Activated effector memory CD4-positive, alpha-beta T cell treated with anti-CD3 and anti-CD28 coated beads, Interleukin-2, amount 50 U/mL, for 16 hours (primary cell): ENCODE data around the gene YAP1.

Experiments
- DNase-seq: peaks from one replicate; pipeline ENCODE4 v3.0.0-alpha.2; 2020

YAP1 gene

GRCh38 chr11:102202972-102203371 is 92.7 kb downstream of the YAP1 start:
- no peak for DNase-seq

DNA sequence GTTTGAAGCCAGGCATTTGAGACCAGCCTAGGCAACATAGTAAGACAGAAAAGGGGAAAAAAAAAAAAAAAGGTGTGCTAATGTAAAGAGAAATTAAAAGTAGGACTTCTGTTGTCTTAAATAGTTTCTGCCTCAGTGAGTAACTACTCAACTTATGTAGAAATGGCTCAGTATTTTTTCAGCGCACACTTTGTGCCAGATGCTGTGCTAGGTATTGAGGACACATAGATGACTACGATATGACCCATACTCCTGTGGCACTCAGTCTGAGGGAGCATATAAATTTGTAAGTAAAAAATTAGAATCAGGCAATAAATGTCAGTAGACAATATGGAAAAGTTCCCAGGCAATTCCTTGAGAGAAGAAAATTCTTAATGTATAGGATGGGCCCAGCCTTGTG is 93.9 kb downstream of the YAP1 start:
- DNase-seq, result no peak

- no peak for DNase-seq
Measured at GRCh38 chr11:102205805-102206204, 95.6 kb downstream of the YAP1 start.

- DNase-seq, result no peak
Measured at GRCh38 chr11:102208835-102209234, 98.6 kb downstream of the YAP1 start.

- DNase-seq, result no peak
Measured at GRCh38 chr11:102214623-102215022, 104.4 kb downstream of the YAP1 start.

DNA sequence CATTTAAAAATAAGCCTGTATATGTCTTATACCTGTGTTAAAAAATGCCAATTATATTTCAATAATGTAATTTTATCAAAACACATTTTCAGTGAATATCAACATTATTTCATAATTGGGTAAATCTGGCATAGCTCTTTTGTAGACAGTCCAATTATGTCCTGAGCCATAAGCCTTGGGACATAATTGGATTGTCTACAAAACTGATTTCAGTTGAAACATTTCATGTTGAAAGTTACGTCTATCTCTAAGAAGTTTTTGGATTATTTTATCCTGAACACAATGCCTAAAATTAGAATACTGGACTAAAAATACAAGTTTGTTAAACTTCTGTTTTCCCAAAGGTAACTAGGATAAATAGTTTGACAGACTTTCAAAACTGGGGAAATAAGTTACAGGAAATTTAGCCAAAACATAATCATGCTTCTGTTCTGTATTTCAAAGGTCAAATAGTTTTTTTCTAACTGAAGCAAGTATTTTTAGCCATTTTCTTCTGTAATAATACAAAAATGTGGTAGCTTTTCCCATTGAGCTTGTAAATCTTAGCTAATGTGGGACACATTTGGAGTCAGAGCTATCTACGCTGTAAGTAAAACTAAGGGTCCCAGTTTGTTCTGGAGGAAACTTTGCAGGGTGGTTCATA is 106.3 kb downstream of the YAP1 start:
- no peak for DNase-seq

DNA sequence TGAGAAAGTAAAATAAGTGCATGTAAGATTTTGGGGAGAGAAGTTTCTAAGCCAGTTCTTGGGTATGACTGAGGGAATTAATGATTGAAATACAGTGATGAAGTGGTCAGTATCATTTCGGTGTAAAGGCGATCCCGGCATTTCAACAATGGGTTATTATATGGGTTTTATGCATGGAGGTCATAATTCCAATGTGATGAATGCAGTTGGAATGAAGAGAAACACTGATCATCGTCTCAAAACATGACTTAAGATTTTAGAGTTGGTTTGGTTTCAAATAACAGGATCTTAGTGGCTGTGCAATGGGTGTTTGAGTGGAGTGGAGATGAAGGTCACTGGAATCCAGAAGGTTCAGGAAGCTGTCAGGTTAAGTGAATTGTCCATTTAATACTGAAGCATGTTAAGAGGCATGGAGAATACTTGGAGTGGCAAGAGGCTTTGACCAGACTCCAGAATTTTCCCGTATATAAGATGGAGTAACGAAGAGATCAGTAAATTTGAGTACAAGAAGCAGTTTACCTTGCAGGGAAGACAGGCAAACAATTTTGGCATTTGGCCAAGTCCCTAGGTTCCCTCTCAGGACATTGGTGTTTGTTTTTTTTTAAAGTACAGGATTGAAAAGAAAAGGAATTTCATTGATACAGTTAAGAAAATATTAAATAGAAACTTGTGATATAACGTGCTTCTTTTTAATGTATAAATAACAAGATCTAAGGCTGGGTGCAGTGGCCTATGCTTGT is 110.7 kb downstream of the YAP1 start:
- DNase-seq, result no peak

DNA sequence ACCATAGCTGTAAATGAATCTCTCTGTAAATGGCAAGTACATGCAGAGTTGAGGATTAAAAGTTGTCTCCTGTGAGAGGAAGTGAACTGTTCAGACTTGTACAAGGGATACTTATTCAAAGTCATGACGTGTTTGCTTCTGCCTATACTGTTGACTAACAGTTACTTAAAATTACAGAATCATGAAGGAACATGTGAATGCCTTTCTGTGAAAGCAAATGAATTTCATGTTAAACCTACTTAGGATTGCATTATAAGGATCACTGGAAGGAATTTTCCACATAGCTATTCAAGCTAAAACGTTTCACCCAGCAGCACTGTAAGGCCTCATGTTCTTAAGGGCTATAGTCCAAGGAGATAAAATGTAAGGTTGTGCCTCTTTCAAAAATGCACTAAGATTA is 113.6 kb downstream of the YAP1 start:
- DNase-seq, result no peak

DNA sequence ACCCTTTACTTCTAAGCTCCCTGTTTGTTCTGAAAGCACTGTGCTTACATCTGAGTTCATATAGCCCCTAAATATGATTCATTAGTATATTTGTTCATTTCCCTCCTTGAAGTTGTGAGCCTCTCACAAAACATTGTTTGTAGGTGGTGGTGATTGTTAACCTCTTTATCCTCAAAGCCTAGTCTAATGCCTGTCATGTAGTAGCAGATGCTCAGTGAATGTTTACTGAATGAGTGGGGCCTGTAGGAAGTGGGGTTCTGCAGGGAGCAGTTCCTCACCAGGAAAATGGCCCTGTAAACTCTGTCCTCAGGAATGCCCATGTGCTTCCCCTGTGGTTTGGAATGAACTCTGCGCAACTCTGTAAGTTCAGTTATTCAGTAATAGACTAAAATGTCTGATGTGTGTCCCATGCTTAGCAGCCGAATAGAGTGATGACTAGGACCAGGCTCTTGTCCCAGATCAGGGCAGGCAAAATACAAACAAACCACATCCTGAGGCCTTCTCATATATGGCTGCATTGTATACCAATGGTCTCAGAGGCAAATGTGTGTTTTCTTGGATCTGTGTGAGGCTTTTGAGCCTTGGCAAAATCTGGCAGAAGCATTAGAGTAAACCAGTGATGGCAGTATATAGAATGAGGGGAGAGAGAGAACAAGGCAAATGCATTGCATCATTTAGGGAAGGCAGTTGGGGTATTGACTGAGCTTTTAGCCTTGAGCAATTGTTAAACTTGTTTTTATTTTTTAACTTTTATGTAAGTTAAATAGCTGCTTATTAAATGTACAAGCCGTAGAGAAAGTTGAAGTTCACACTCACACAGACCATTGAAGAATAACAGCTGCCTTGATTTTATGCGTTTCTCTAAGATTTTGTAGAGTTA is 115.7 kb downstream of the YAP1 start:
- DNase-seq, result no peak

GRCh38 chr11:102226702-102227490 is 116.6 kb downstream of the YAP1 start:
- DNase-seq, result no peak

- DNase-seq, result no peak
Measured at GRCh38 chr11:102229510-102230123, 119.4 kb downstream of the YAP1 start.

DNA sequence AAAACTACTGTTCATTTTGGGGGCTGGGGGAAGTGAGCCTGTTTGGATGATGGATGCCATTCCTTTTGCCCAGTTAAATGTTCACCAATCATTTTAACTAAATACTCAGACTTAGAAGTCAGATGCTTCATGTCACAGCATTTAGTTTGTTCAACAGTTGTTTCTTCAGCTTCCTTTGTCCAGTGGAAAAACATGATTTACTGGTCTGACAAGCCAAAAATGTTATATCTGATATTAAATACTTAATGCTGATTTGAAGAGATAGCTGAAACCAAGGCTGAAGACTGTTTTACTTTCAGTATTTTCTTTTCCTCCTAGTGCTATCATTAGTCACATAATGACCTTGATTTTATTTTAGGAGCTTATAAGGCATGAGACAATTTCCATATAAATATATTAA is 119.9 kb downstream of the YAP1 start:
- DNase-seq, result no peak

- no peak for DNase-seq
Measured at GRCh38 chr11:102230911-102231310, 120.7 kb downstream of the YAP1 start.

GRCh38 chr11:102234779-102235439 is 124.7 kb downstream of the YAP1 start:
- DNase-seq, result no peak

DNA sequence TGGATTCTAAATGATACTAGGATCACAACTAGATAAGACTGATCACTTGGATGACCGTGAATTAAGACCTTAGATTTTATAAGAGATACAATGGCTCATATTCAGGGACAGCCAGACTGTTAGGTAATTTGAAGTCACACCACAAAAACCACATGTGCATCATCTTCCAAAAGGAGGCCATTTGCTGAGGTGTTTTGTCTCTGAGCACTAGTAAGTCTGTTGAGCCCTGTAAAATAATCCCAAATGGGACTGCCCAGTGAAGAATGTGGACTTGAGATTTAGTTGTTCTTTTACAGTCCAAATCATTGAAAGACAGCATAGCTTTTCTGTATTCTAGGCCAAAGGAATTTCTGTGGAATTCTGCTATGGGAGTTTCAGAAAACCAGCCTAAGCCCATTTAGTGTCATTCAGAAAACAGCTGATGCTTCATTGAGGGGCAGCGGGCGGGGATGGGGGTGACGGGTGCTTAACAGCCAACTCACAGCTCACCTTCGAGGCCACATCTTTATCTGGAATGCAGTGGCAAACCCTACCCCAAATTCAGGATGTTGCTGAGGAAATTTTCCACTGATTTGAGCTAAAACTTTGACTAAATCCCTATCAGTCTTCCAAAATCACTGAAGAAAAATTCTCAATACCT is 127.0 kb downstream of the YAP1 start:
- no peak for DNase-seq

DNA sequence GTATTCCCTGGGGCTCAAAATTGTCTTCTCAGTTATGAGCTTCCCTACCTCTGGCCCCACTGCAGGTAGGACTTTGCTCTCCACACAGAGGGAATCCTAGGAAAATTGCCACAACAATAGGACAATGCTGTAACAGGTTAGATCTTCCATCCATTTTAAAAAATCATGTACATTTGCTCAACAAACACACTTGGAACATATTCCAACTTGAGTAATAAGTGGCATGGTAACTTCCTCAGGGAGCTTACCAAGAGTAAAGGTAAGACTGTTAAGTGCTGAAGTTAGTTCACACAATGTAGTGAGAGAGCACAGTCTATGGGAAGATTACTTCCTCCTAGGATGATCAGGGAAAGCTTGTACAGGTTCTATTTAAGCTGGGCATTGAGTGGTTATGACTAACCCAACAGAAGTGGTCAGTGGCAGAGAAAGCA is 128.2 kb downstream of the YAP1 start:
- DNase-seq, result no peak

GRCh38 chr11:102239448-102239847 is 129.2 kb downstream of the YAP1 start:
- no peak for DNase-seq

DNA sequence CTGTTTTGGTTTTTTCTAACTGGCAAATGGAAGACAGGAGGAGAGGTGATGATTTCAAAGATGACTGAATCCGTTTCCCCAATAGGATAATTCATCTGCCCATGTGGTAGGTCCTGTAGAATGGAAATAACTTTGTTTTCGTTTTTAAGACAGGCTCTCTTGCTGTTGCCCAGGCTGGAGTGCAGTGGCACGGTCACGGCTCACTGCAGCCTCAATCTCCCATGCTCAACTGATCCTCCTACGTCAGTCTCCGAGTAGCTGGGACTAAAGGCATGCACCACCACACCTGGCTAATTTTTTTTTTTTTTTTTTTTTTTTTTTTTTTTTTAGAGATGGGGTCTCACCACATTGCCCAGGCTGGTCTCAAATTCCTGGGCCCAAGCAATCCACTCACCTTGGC is 129.7 kb downstream of the YAP1 start:
- DNase-seq, result no peak

DNA sequence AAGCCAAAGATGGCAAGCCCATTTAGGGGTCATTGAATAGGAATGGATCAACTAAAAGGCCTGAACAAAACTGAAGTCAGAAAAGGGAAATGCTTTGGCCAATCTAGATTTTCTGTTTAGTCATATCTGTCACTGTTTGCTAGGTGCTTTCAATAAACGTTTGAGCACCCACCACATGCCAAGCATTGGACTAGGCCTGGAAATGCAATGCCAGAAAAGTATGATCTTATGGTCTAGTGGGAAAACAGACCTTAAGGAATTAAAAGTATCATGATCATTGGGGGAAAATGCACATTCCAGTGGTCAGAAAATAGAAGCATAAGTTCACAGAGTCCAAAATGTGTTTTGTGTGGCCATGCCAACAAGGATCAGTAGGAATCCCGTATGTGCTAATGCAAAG is 130.3 kb downstream of the YAP1 start:
- no peak for DNase-seq

- DNase-seq, result no peak
Measured at GRCh38 chr11:102241026-102241425, 130.8 kb downstream of the YAP1 start.

- no peak for DNase-seq
Measured at GRCh38 chr11:102243399-102243884, 133.2 kb downstream of the YAP1 start.
